SK-N-SH (cell line): ENCODE data around the gene MAP4K1. TPM values are rescaled to one million over a fixed set of nuclear protein-coding genes. Genes with fewer than 3 reads are reported as not detected.

Experiments used
- CTCF ChIA-PET: fragments of 300-600, 350-600 bp; formaldehyde crosslinking; extraction: SDS; loops from one replicate; lab custom pipeline; 2021; lab: Yijun Ruan, JAX
- POLR2A ChIA-PET: fragments of 350-600 bp; sonication (Branson Sonifier 250); formaldehyde crosslinking; extraction: SDS; loops from one replicate; lab custom pipeline; 2020; ENCODE audit warnings: antibody characterized with exemption, inconsistent platforms; lab: Yijun Ruan, JAX
- DNase-seq: peaks from one replicate; pipeline ENCODE4 v3.0.0; 2012
- H2AFZ ChIP-seq: fragments of 200-600 bp; sonication (generic); 2 replicates; pipeline ENCODE4 v1.8.1; 2016; ENCODE audit warnings: antibody characterized with exemption, mild to moderate bottlenecking, low read depth
- H3F3A ChIP-seq: fragments of 200-600 bp; sonication (generic); replicated peaks from 2 replicates; pipeline ENCODE3; 2016; ENCODE audit warnings: antibody characterized with exemption, mild to moderate bottlenecking; ENCODE audit not compliant: insufficient read depth
- H3K27ac ChIP-seq, 2 experiments: fragments of 200-500 bp in 1 of 2; fragments of 200-600 bp in 1 of 2; sonication (Bioruptor generic) in 1 of 2; sonication (generic), shearing (Covaris generic) in 1 of 2; 2 replicates each; pipeline versions ENCODE4 v1.5.1 to v1.6.1; 2014 to 2016; ENCODE audit warnings: low read depth in 2 of 2, inconsistent platforms in 1 of 2, low read length in 1 of 2, mild to moderate bottlenecking in 1 of 2, mixed read lengths in 1 of 2
- H3K27me3 ChIP-seq: fragments of 200-600 bp; sonication (generic), shearing (Covaris generic); 2 replicates; pipeline ENCODE4 v1.6.1; 2016; ENCODE audit warnings: mixed run types; ENCODE audit not compliant: insufficient read depth
- H3K36me3 ChIP-seq, 2 experiments: fragments of 200-500 bp in 1 of 2; fragments of 200-600 bp in 1 of 2; sonication (Bioruptor generic) in 1 of 2; sonication (generic) in 1 of 2; replicated peaks in 1 of 2; 2 replicates each; pipeline versions ENCODE3 to v1.5.1; 2014 to 2016; ENCODE audit warnings: low read length in 1 of 2, mild to moderate bottlenecking in 1 of 2; ENCODE audit not compliant: insufficient read depth in 2 of 2, control insufficient read depth in 1 of 2
- H3K4me1 ChIP-seq, 2 experiments: fragments of 200-500 bp in 1 of 2; fragments of 200-600 bp in 1 of 2; sonication (Bioruptor generic) in 1 of 2; sonication (generic), shearing (Covaris generic) in 1 of 2; 2 replicates each; pipeline versions ENCODE4 v1.5.1 to v1.6.1; 2014 to 2016; ENCODE audit warnings: low read depth in 1 of 2, low read length in 1 of 2, mixed run types in 1 of 2; ENCODE audit not compliant: insufficient read depth in 2 of 2, control insufficient read depth in 1 of 2
- H3K4me2 ChIP-seq: fragments of 200-600 bp; sonication (generic), shearing (Covaris generic); 2 replicates; pipeline ENCODE4 v1.6.1; 2017; ENCODE audit warnings: mixed run types
- H3K4me3 ChIP-seq, 2 experiments: fragments of 200-500 bp in 1 of 2; fragments of 200-600 bp in 1 of 2; sonication (Bioruptor generic) in 1 of 2; sonication (generic), shearing (Covaris generic) in 1 of 2; 2 replicates each; pipeline versions ENCODE4 v1.5.1 to v1.8.1; 2014 to 2016; ENCODE audit warnings: low read depth in 2 of 2, inconsistent platforms in 1 of 2, low read length in 1 of 2, mild to moderate bottlenecking in 1 of 2, mixed read lengths in 1 of 2, moderate library complexity in 1 of 2
- H3K79me2 ChIP-seq: fragments of 200-600 bp; sonication (generic); 2 replicates; pipeline ENCODE4 v1.8.1; 2017; ENCODE audit warnings: mild to moderate bottlenecking; ENCODE audit not compliant: insufficient read depth
- H3K9ac ChIP-seq: fragments of 200-600 bp; sonication (generic); 2 replicates; pipeline ENCODE4 v1.6.1; 2017; ENCODE audit warnings: mixed run types
- H3K9me2 ChIP-seq: fragments of 200-600 bp; sonication (generic); 2 replicates; pipeline ENCODE4 v1.6.1; 2017; ENCODE audit warnings: mixed run types
- H3K9me3 ChIP-seq: fragments of 200-600 bp; sonication (generic); 2 replicates; pipeline ENCODE4 v1.6.1; 2017; ENCODE audit warnings: mixed run types, mild to moderate bottlenecking, moderate library complexity
- H4K20me1 ChIP-seq: fragments of 200-600 bp; sonication (generic); 2 replicates; pipeline ENCODE4 v1.6.1; 2017; ENCODE audit warnings: mild to moderate bottlenecking, mixed run types; ENCODE audit not compliant: insufficient read depth
- EP300 ChIP-seq, 2 experiments: IDR thresholded peaks; 2 replicates each; pipeline versions ENCODE4 v1.4.0 to v1.6.1; 2012; ENCODE audit warnings: borderline replicate concordance in 1 of 2, low read depth in 1 of 2, low read length in 1 of 2
- FOXJ3 ChIP-seq: sonication (generic); formaldehyde crosslinking; IDR thresholded peaks from 2 replicates; pipeline ENCODE4 v1.5.1; 2020; ENCODE audit warnings: mild to moderate bottlenecking, missing genetic modification reagents
- FOXM1 ChIP-seq: IDR thresholded peaks from 2 replicates; pipeline ENCODE4 v1.4.0; 2012; ENCODE audit warnings: low read depth, mild to moderate bottlenecking
- GABPA ChIP-seq: IDR thresholded peaks from 2 replicates; pipeline ENCODE4 v1.4.0; 2012; ENCODE audit warnings: low read depth, mild to moderate bottlenecking
- GATA2 ChIP-seq: sonication (generic); formaldehyde crosslinking; IDR thresholded peaks from 2 replicates; pipeline ENCODE4 v1.5.0; 2020; ENCODE audit warnings: mild to moderate bottlenecking, missing genetic modification reagents
- MXI1 ChIP-seq: IDR thresholded peaks from 2 replicates; pipeline ENCODE4 v1.6.1; 2012; ENCODE audit warnings: mild to moderate bottlenecking, low read depth, low read length, improper control_type of control experiment
- NRF1 ChIP-seq: IDR thresholded peaks from 2 replicates; pipeline ENCODE4 v1.6.1; 2012; ENCODE audit warnings: low read depth, mild to moderate bottlenecking, low read length
- PBX3 ChIP-seq: IDR thresholded peaks from 2 replicates; pipeline ENCODE4; 2012
- RCOR1 ChIP-seq: fragments of 150-350 bp; IDR thresholded peaks from 2 replicates; pipeline ENCODE4 v1.6.1; 2017; ENCODE audit warnings: antibody characterized with exemption, low read length
- SIN3A ChIP-seq: IDR thresholded peaks from 2 replicates; pipeline ENCODE4 v1.6.1; 2012; ENCODE audit warnings: low read depth, mild to moderate bottlenecking, low read length, moderate library complexity, borderline replicate concordance
- TAF1 ChIP-seq: IDR thresholded peaks from 2 replicates; pipeline ENCODE4 v1.6.1; 2012; ENCODE audit warnings: low read depth, mild to moderate bottlenecking, low read length, moderate library complexity, borderline replicate concordance
- TEAD4 ChIP-seq: IDR thresholded peaks from 2 replicates; pipeline ENCODE4 v1.4.0; 2012; ENCODE audit warnings: mild to moderate bottlenecking, borderline replicate concordance; ENCODE audit not compliant: insufficient read depth
- WGBS: methylation state at CpG from one replicate; pipeline ENCODE4 v1.1.6; 2017; ENCODE audit warnings: low lambda C conversion rate; 5-methylcytosine and 5-hydroxymethylcytosine counted together
- polyA plus RNA-seq, 3 experiments: library from polyadenylated mRNA; depleted of rRNA; stranded (reverse); fragments of >200 nt; gene quantifications; 2 replicates each; pipeline ENCODE4 v1.2.3, GENCODE V29; 2012
- TF ChIP-seq, protein P1 (sequence below): IDR thresholded peaks from 2 replicates; pipeline ENCODE4 v1.4.0; 2012; ENCODE audit warnings: low read depth

The MAP4K1 gene
- polyA plus RNA-seq, 1 of the 3 experiments (the other 2 are of a cell fraction): 0.31 TPM

DNA sequence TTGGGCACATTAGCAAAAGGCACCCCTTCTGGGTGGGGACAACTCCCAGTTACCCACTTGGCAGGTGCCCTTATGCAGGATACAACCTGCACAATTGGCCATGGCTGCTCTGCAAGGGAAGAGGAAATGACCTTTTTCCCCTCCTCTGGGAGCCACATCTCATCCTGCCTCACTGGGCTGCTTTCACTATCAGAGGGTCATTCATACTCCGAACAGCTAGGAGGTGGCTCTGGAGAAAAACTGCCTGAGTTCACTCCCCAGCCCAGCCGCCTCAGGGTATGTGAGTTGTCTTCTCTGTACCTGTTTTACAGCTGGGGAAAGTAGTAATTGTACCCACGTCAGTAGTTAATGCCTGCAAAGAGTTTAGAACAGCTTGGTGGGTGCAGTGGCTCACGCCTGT lies 22.6 kb upstream of the MAP4K1 start:
- no peaks in the 10 kb centered on the region; a peak in 1 of 4 replicates for H3K4me1 ChIP-seq
- ChIA-PET CTCF (interaction anchor here (0.9 to 8.7 kb wide), 2 partner anchors 71 to 125 kb away, joined by 3 to 73 read pairs; no protein-coding TSS in a partner anchor), POLR2A (no interaction called here)
- DNase-seq: no peak
- no peak overlapping the region for H3K4me2 ChIP-seq
- H3K4me3 ChIP-seq: no peak overlapping the region
- H3F3A ChIP-seq: no peaks in the 10 kb centered on the region
- no peaks in the 10 kb centered on the region for H3K9me3 ChIP-seq
- WGBS: 87% methylated on average over 4 of the region's 4 CpGs
- TF ChIP-seq NRF1 (no peak), FOXM1 (no peak), RCOR1 (no peak), EP300 (IDR thresholded peaks at IDR 0.05; ENCODE audit: borderline replicate concordance in 1 of 2, low read depth in 1 of 2, low read length in 1 of 2) (no peak)
- H3K79me2 ChIP-seq: peaks cover 3% of the 10 kb centered on the region; the same call in 1 of the 2 replicates
- H4K20me1 ChIP-seq: no peaks in the 10 kb centered on the region
- H2AFZ ChIP-seq: no peak overlapping the region
- H3K27ac ChIP-seq: no peak overlapping the region
- peaks cover 9 to 12% of the 10 kb centered on the region in 2 experiments for H3K36me3 ChIP-seq
- no peak overlapping the region for H3K9ac ChIP-seq
- H3K9me2 ChIP-seq: no peaks in the 10 kb centered on the region
- no peaks in the 10 kb centered on the region for H3K27me3 ChIP-seq

GRCh38 chr19:38639679-38640078 lies 21.9 kb upstream of the MAP4K1 start:
- Histone ChIP-seq H3F3A (peaks cover 2% of the 10 kb centered on the region), H3K9me3 (no peaks in the 10 kb centered on the region), H3K27me3 (no peaks in the 10 kb centered on the region), H3K4me1 (no peaks in the 10 kb centered on the region; a peak in 1 of 4 replicates), H3K9ac (no peak overlapping the region), H3K27ac (no peak overlapping the region), H3K36me3 (peaks cover 16 to 18% of the 10 kb centered on the region in 2 experiments), H3K9me2 (no peaks in the 10 kb centered on the region), H3K79me2 (peaks cover 5% of the 10 kb centered on the region; the same call in 1 of the 2 replicates), H2AFZ (no peak overlapping the region), H4K20me1 (no peaks in the 10 kb centered on the region), H3K4me3 (no peak overlapping the region), H3K4me2 (no peak overlapping the region)
- CTCF ChIA-PET: interaction anchor here (0.9 to 8.7 kb wide), 3 partner anchors 72 to 237 kb away, joined by 3 to 73 read pairs (median 52); partner anchors contain the start of gene FAM98C
- DNase-seq: no peak
- TF ChIP-seq, protein P1, sequence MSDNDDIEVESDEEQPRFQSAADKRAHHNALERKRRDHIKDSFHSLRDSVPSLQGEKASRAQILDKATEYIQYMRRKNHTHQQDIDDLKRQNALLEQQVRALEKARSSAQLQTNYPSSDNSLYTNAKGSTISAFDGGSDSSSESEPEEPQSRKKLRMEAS: no peak
- TF ChIP-seq PBX3 (no peak), FOXM1 (no peak), MXI1 (no peak), GATA2 (CRISPR knock-in tag) (no peak), TEAD4 (no peak), GABPA (no peak), TAF1 (no peak), SIN3A (no peak), FOXJ3 (no peak)
- WGBS: 94% methylated on average over 2 of the region's 2 CpGs
- POLR2A ChIA-PET: no interaction called here
